Thymus (tissue), 11 donors: ENCODE data around the gene PSMD13. TPM values are rescaled to one million over a fixed set of nuclear protein-coding genes. Genes with fewer than 3 reads are reported as not detected.

Source experiments
- DNase-seq, 9 donors: peaks; one replicate each; pipeline ENCODE4 v3.0.0-alpha.2; 2013; ENCODE audit warnings: low spot score in 9 of 9, low read depth in 6 of 9, missing footprints in 1 of 9
- H3K27ac ChIP-seq, 2 donors: one replicate each; pipeline ENCODE4 v1.5.1; 2013; ENCODE audit warnings: control low read depth in 1 of 2, low read depth in 1 of 2, low read length in 1 of 2, mild to moderate bottlenecking in 1 of 2, moderate library complexity in 1 of 2
- H3K27me3 ChIP-seq, 2 donors: one replicate each; pipeline ENCODE4 v1.5.1; 2013; ENCODE audit warnings: low read length in 1 of 2; ENCODE audit not compliant: control insufficient read depth in 2 of 2, insufficient read depth in 1 of 2
- H3K36me3 ChIP-seq, 2 donors: one replicate each; pipeline ENCODE4 v1.5.1; 2013; ENCODE audit warnings: low read length in 1 of 2, mild to moderate bottlenecking in 1 of 2, moderate library complexity in 1 of 2; ENCODE audit not compliant: control insufficient read depth in 2 of 2, insufficient read depth in 2 of 2
- H3K4me1 ChIP-seq, 2 donors: one replicate each; pipeline ENCODE4 v1.5.1; 2013; ENCODE audit warnings: low read length in 2 of 2; ENCODE audit not compliant: control insufficient read depth in 2 of 2, insufficient read depth in 2 of 2
- H3K4me3 ChIP-seq, 2 donors: one replicate each; pipeline ENCODE4 v1.5.1; 2013; ENCODE audit warnings: low read length in 2 of 2, control low read depth in 1 of 2, mild to moderate bottlenecking in 1 of 2
- H3K9me3 ChIP-seq, 2 donors: one replicate each; pipeline ENCODE4 v1.5.1; 2013; ENCODE audit warnings: low read length in 1 of 2, mild to moderate bottlenecking in 1 of 2; ENCODE audit not compliant: control insufficient read depth in 2 of 2, insufficient read depth in 1 of 2
- WGBS: extraction: QIAGEN DNeasy Blood & Tissue Kit; methylation state at CpG from one replicate; pipeline ENCODE4 v1.1.7; 2013; 5-methylcytosine and 5-hydroxymethylcytosine counted together
- polyA plus RNA-seq: library from polyadenylated mRNA; stranded (reverse); fragments of 200-250 nt; gene quantifications from one replicate; pipeline ENCODE4 v1.2.3, GENCODE V29; 2013
- total RNA-seq: library from RNA; stranded (reverse); fragments of 120-200 nt; gene quantifications from one replicate; pipeline ENCODE4 v1.2.4, GENCODE V29; 2013
- donor health status: healthy.

PSMD13 gene
- total and polyA plus RNA-seq, 2 donors, result 134 to 192 TPM

DNA sequence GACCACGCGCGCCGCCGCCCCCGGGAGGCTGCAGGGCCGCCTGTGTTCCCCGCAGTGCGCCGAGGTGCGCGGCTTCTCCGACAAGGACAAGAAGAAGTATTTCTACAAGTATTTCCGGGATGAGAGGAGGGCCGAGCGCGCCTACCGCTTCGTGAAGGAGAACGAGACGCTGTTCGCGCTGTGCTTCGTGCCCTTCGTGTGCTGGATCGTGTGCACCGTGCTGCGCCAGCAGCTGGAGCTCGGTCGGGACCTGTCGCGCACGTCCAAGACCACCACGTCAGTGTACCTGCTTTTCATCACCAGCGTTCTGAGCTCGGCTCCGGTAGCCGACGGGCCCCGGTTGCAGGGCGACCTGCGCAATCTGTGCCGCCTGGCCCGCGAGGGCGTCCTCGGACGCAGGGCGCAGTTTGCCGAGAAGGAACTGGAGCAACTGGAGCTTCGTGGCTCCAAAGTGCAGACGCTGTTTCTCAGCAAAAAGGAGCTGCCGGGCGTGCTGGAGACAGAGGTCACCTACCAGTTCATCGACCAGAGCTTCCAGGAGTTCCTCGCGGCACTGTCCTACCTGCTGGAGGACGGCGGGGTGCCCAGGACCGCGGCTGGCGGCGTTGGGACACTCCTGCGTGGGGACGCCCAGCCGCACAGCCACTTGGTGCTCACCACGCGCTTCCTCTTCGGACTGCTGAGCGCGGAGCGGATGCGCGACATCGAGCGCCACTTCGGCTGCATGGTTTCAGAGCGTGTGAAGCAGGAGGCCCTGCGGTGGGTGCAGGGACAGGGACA, 44.1 kb downstream of the PSMD13 start:
- DNase-seq, result peak in 2 of 9 donors; percentile 38 to 58
- Histone ChIP-seq H3K36me3 (no peaks in the 10 kb centered on the region), H3K4me1 (peaks cover 0 to 40% of the 10 kb centered on the region in 2 donors), H3K9me3 (peaks cover 1 to 9% of the 10 kb centered on the region in 2 donors), H3K27me3 (peaks cover 57 to 71% of the 10 kb centered on the region in 2 donors), H3K4me3 (peak overlapping the region; percentile 20 to 41), H3K27ac (peak overlapping the region; percentile 32 to 60)
- 11% methylated on average over 79 of the region's 79 CpGs for WGBS

- Histone ChIP-seq H3K4me1 (peaks cover 0 to 43% of the 10 kb centered on the region in 2 donors), H3K4me3 (peak overlapping the region; percentile 8 to 41), H3K9me3 (peaks cover 1 to 9% of the 10 kb centered on the region in 2 donors), H3K27ac (peak overlapping the region; percentile 12 to 17), H3K27me3 (peaks cover 60 to 71% of the 10 kb centered on the region in 2 donors), H3K36me3 (peaks cover 0 to 2% of the 10 kb centered on the region in 2 donors)
- 39% methylated on average over 26 of the region's 26 CpGs for WGBS
- no peak for DNase-seq
Observed at GRCh38 chr11:281486-282161, 44.8 kb downstream of the PSMD13 start.

GRCh38 chr11:282171-282570, 45.4 kb downstream of the PSMD13 start:
- WGBS, result 69% methylated on average over 4 of the region's 4 CpGs
- H3K27me3 ChIP-seq, result peaks cover 60 to 71% of the 10 kb centered on the region in 2 donors
- H3K4me1 ChIP-seq, result peaks cover 2 to 47% of the 10 kb centered on the region in 2 donors
- H3K9me3 ChIP-seq, result peaks cover 1 to 9% of the 10 kb centered on the region in 2 donors
- H3K4me3 ChIP-seq, result peak overlapping the region in 1 of 2 donors; percentile 8
- no peak overlapping the region for H3K27ac ChIP-seq
- peaks cover 0 to 5% of the 10 kb centered on the region in 2 donors for H3K36me3 ChIP-seq
- DNase-seq, result no peak

GRCh38 chr11:282630-283360, 46.0 kb downstream of the PSMD13 start:
- H3K9me3 ChIP-seq, result peaks cover 1 to 9% of the 10 kb centered on the region in 2 donors
- peaks cover 60 to 72% of the 10 kb centered on the region in 2 donors for H3K27me3 ChIP-seq
- 79% methylated on average over 11 of the region's 13 CpGs for WGBS
- H3K4me1 ChIP-seq, result peaks cover 2 to 50% of the 10 kb centered on the region in 2 donors
- DNase-seq, result no peak
- no peak overlapping the region for H3K4me3 ChIP-seq
- H3K27ac ChIP-seq, result peak overlapping the region in 1 of 2 donors; percentile 18
- peaks cover 0 to 5% of the 10 kb centered on the region in 2 donors for H3K36me3 ChIP-seq

- H3K27ac ChIP-seq, result peak overlapping the region in 1 of 2 donors; percentile 52
- DNase-seq, result no peak
- peaks cover 57 to 72% of the 10 kb centered on the region in 2 donors for H3K27me3 ChIP-seq
- H3K36me3 ChIP-seq, result peaks cover 0 to 5% of the 10 kb centered on the region in 2 donors
- H3K4me3 ChIP-seq, result no peak overlapping the region
- peaks cover 1 to 9% of the 10 kb centered on the region in 2 donors for H3K9me3 ChIP-seq
- peaks cover 2 to 50% of the 10 kb centered on the region in 2 donors for H3K4me1 ChIP-seq
- 92% methylated on average over 23 of the region's 23 CpGs for WGBS
Observed at GRCh38 chr11:283405-284104, 46.8 kb downstream of the PSMD13 start.

DNA sequence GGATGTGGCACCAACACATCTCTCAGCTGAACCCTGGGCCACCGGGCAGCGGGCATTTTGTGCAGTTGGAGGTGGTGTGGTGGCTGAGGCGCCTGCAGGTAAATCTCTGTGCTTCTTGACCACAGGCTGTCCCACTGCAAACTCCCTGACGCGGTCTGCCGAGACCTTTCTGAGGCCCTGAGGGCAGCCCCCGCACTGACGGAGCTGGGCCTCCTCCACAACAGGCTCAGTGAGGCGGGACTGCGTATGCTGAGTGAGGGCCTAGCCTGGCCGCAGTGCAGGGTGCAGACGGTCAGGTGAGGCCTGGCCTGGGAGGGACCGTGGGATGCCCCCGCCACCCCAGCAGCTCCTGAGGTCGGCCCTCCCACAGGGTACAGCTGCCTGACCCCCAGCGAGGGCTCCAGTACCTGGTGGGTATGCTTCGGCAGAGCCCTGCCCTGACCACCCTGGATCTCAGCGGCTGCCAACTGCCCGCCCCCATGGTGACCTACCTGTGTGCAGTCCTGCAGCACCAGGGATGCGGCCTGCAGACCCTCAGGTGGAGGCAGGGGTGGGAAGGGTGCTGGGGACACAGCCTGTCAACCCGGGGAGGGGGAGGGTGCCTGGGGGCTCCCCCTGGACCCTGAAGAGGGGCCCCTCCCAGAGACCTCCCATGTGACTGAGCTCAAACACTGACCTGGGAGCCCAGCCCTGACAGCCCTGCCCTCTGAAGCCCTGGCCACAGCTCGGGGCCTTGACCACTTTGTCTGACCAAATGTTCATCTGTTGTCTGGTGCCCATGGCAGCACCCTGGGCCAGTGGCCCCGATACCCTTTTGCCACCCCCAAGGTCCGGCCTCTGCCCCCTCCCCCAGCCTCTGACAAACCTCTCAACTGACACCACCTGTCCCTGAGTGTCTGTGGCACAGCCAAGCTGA, 47.6 kb downstream of the PSMD13 start:
- peaks cover 0 to 5% of the 10 kb centered on the region in 2 donors for H3K36me3 ChIP-seq
- H3K9me3 ChIP-seq, result peaks cover 1 to 9% of the 10 kb centered on the region in 2 donors
- H3K27ac ChIP-seq, result no peak overlapping the region
- 94% methylated on average over 24 of the region's 24 CpGs for WGBS
- no peak for DNase-seq
- H3K27me3 ChIP-seq, result peaks cover 49 to 64% of the 10 kb centered on the region in 2 donors
- no peak overlapping the region for H3K4me3 ChIP-seq
- H3K4me1 ChIP-seq, result peaks cover 3 to 46% of the 10 kb centered on the region in 2 donors

DNA sequence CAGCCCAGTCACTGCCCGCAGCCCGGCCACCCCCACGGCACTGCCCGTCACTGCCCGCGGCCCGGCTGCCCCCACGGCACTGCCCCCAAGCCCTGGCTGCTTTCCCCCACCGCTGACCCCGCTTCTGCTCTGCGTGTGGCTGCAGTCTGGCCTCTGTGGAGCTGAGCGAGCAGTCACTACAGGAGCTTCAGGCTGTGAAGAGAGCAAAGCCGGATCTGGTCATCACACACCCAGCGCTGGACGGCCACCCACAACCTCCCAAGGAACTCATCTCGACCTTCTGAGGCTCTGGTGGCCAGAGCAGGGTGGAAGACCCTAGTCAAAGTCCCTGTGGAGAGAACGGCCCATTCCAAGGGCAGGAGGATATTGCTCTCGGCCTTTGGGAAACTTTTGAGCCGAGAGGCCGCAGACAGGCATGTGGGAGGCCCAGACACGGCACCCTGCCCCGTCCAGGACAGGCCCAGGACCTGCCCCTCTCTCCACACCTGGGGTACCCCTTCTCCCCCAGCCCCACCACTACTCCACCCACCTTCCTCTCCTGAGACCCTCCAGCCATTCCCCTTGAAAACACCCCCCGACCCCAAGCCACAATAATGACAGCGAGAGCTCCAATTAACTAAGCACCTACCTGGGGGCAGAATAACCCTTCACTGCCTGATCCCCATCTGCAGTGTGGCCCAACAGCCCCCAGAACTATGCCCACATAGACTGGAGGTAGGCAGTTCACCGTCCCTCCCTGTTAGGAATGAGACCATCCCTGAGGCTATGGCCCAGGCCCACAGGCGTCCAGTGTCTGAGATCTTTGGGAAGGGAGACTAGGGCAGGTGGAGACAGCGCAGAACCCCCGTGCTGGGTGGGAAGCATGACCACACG, 48.5 kb downstream of the PSMD13 start:
- Histone ChIP-seq H3K27me3 (peaks cover 40 to 55% of the 10 kb centered on the region in 2 donors), H3K36me3 (peaks cover 0 to 5% of the 10 kb centered on the region in 2 donors), H3K27ac (peak overlapping the region in 1 of 2 donors; percentile 13), H3K4me1 (peaks cover 11 to 46% of the 10 kb centered on the region in 2 donors), H3K4me3 (no peak overlapping the region), H3K9me3 (peaks cover 0 to 1% of the 10 kb centered on the region in 2 donors)
- WGBS, result 93% methylated on average over 29 of the region's 29 CpGs
- no peak for DNase-seq
